SK-N-SH (cell line): ENCODE measurements around the gene WASF3.
"Not testable (repeated sequence)": the region's sequence is repeated elsewhere in the genome, so short reads cannot be mapped to it uniquely, and the experiment has no call there.

Experiments used
- POLR2AphosphoS5 ChIP-seq: IDR thresholded peaks from 2 replicates; pipeline ENCODE4 v1.6.1; 2012; ENCODE audit warnings: low read depth, low read length
- RFX5 ChIP-seq: IDR thresholded peaks from 2 replicates; pipeline ENCODE4 v1.6.1; 2012; ENCODE audit warnings: mild to moderate bottlenecking, improper control_type of control experiment, low read length
- TAF1 ChIP-seq: IDR thresholded peaks from 2 replicates; pipeline ENCODE4 v1.6.1; 2012; ENCODE audit warnings: low read depth, mild to moderate bottlenecking, low read length, moderate library complexity, borderline replicate concordance

DNA sequence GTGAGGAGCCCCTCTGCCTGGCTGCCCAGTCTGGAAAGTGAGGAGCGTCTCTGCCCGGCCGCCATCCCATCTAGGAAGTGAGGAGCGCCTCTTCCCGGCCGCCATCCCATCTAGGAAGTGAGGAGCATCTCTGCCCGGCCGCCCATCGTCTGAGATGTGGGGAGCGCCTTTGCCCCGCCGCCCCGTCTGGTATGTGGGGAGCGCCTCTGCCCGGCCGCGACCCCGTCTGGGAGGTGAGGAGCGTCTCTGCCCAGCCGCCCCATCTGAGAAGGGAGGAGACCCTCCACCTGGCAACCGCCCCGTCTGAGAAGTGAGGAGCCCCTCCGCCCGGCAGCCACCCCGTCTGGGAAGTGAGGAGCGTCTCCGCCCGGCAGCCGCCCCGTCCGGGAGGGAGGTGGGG lies 166.1 kb downstream of the WASF3 start:
- not testable (repeated sequence) for TF ChIP-seq RFX5, POLR2AphosphoS5, TAF1
